Natural killer cell (primary cell): ENCODE data around the gene CACNA2D4. TPM values are rescaled to one million over a fixed set of nuclear protein-coding genes. Genes with fewer than 3 reads are reported as not detected.

Experiments used
- ATAC-seq, 3 donors: fragments of 150-1000 bp in 2 of 3; fragments of 200-7000 bp in 1 of 3; cut with Tn5 transposase; 1 replicate in 1 of 3; 2 replicates in 2 of 3; pipeline ENCODE4 v1.10.0; 2021; ENCODE audit warnings: mild to moderate bottlenecking in 2 of 3, moderate library complexity in 2 of 3
- DNase-seq, 2 donors: peaks; one replicate each; pipeline versions ENCODE4 v3.0.0 to v3.0.0-alpha.2; 2013 to 2021; ENCODE audit warnings: mixed read lengths in 1 of 2
- H3K27ac ChIP-seq: one replicate; pipeline ENCODE4 v1.5.1; 2013; ENCODE audit warnings: mild to moderate bottlenecking, low read length
- H3K27me3 ChIP-seq: one replicate; pipeline ENCODE4 v1.6.1; 2013; ENCODE audit warnings: low read length; ENCODE audit not compliant: control insufficient read depth, insufficient read depth
- H3K36me3 ChIP-seq: one replicate; pipeline ENCODE4 v1.6.1; 2013; ENCODE audit warnings: low read length; ENCODE audit not compliant: control insufficient read depth, insufficient read depth
- H3K4me1 ChIP-seq: one replicate; pipeline ENCODE4 v1.6.1; 2013; ENCODE audit warnings: low read length; ENCODE audit not compliant: control insufficient read depth, insufficient read depth
- H3K4me3 ChIP-seq: one replicate; pipeline ENCODE4 v1.5.1; 2013; ENCODE audit warnings: low read length
- H3K9me3 ChIP-seq: one replicate; pipeline ENCODE4 v1.6.1; 2013; ENCODE audit warnings: low read length; ENCODE audit not compliant: control insufficient read depth, insufficient read depth
- H3K27ac Mint-ChIP-seq, 2 donors: one replicate each; pipeline ENCODE4 v1.8.0; 2022; ENCODE audit warnings: mild to moderate bottlenecking in 2 of 2, mixed read lengths in 2 of 2, moderate library complexity in 1 of 2
- H3K27me3 Mint-ChIP-seq, 2 donors: one replicate each; pipeline ENCODE4 v1.8.0; 2022; ENCODE audit warnings: low read depth in 2 of 2, mixed read lengths in 2 of 2
- H3K36me3 Mint-ChIP-seq: one replicate; pipeline ENCODE4 v1.8.0; 2022; ENCODE audit warnings: mixed read lengths
- H3K4me1 Mint-ChIP-seq, 2 donors: one replicate each; pipeline ENCODE4 v1.8.0; 2022; ENCODE audit warnings: mixed read lengths in 2 of 2
- H3K4me3 Mint-ChIP-seq: one replicate; pipeline ENCODE4 v1.8.0; 2022; ENCODE audit warnings: mild to moderate bottlenecking, moderate library complexity, mixed read lengths
- H3K9me3 Mint-ChIP-seq, 2 donors: one replicate each; pipeline ENCODE4 v1.8.0; 2022; ENCODE audit warnings: mixed read lengths in 2 of 2
- WGBS: methylation state at CpG from one replicate; pipeline ENCODE4 v1.1.7; 2013; ENCODE audit warnings: missing lambda C conversion rate; ENCODE audit not compliant: insufficient coverage; 5-methylcytosine and 5-hydroxymethylcytosine counted together
- intact Hi-C: fragments of 100-400 bp; cut with micrococcal nuclease; formaldehyde crosslinking; loops from one replicate; pipeline ENCODE4 v1.14.2; 2022
- total RNA-seq, 4 donors: library from RNA; stranded (reverse); fragments of 120-200 nt in 1 of 4; gene quantifications; one replicate each; pipeline versions ENCODE4 v1.2.3 to v1.2.4, GENCODE V29; 2013 to 2022
- TF ChIP-seq, protein P1 (sequence below): fragments of 200-600 bp; IDR thresholded peaks from one replicate; pipeline ENCODE4 v1.8.0; 2022; ENCODE audit warnings: antibody characterized with exemption

Gene CACNA2D4
- total RNA-seq, 3 donors from 2014 or later (not counting 1 experiment from before 2014, with no cell fraction given), result 26.5 to 49.6 (median 34.9) TPM

DNA sequence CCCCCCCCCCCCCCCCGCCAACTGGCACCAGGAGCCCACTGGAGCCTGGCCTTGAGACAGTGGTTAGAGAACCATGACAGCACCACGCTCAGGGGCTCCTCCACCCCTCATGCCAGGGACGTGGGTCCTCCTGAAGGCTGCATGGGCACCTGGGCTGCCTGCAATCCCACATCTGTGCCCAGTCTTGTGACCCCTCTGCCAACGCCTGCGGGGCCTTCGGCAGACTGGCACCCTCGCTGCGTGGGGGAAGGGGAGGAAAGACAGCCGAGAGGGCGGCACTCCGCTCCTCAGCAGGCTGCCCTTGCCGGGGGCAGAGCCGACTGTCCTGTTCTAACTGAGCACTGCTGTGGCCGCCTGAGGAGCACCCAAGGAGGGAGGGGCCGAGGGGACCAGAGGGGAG is 92.1 kb downstream of the CACNA2D4 start:
- H3K27me3 Mint-ChIP-seq, result peaks cover 0 to 14% of the 10 kb centered on the region in 2 donors
- no peaks in the 10 kb centered on the region for H3K9me3 Mint-ChIP-seq
- H3K27ac Mint-ChIP-seq, result no peak overlapping the region
- 84% methylated on average over 15 of the region's 15 CpGs for WGBS
- TF ChIP-seq, protein P1, sequence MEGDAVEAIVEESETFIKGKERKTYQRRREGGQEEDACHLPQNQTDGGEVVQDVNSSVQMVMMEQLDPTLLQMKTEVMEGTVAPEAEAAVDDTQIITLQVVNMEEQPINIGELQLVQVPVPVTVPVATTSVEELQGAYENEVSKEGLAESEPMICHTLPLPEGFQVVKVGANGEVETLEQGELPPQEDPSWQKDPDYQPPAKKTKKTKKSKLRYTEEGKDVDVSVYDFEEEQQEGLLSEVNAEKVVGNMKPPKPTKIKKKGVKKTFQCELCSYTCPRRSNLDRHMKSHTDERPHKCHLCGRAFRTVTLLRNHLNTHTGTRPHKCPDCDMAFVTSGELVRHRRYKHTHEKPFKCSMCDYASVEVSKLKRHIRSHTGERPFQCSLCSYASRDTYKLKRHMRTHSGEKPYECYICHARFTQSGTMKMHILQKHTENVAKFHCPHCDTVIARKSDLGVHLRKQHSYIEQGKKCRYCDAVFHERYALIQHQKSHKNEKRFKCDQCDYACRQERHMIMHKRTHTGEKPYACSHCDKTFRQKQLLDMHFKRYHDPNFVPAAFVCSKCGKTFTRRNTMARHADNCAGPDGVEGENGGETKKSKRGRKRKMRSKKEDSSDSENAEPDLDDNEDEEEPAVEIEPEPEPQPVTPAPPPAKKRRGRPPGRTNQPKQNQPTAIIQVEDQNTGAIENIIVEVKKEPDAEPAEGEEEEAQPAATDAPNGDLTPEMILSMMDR, result no peak
- H3K27me3 ChIP-seq, result peaks cover 12% of the 10 kb centered on the region
- no peaks in the 10 kb centered on the region for H3K4me1 ChIP-seq
- ATAC-seq, result no peak
- H3K36me3 ChIP-seq, result no peaks in the 10 kb centered on the region
- no peaks in the 10 kb centered on the region for H3K36me3 Mint-ChIP-seq
- no peak overlapping the region for H3K4me3 ChIP-seq
- intact Hi-C loops, result no loop called here
- no peaks in the 10 kb centered on the region for H3K9me3 ChIP-seq
- DNase-seq, result no peak
- no peak overlapping the region for H3K4me3 Mint-ChIP-seq
- H3K4me1 Mint-ChIP-seq, result no peaks in the 10 kb centered on the region
- H3K27ac ChIP-seq, result no peak overlapping the region

DNA sequence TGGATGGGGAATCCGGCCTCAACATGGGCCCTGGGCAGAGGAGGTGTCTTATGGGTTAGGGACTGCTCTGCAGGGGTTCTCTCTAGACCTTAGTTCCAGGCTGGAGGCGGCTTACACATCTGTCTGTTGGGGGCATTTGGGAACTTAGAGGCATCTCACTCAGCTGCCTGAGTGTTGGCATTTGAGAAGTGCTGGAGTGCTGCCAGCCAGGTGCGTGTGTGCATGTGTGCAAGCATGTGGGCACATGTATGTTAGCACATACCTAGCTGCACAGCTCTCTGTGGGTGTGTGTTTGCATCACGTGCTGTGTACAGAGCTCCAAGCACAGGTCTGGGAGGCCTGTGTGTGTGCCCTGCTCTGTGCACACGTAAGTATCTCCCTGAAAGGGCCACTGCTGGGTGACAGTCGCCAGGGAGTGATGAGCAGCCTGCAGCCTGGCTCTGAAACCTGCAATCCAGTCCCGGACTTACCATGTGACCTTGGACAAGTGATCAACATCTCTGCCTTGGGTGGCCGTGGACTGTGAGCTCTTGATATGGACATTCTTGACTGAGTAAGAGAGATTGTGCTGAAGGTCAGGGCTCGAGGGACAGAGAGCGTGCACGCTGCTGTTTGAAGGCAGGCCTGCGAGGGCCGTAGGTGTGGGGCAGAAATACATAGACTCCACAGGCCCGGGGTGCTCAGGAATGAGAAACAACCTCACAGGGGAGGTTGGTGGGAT is 92.9 kb downstream of the CACNA2D4 start:
- H3K9me3 ChIP-seq, result no peaks in the 10 kb centered on the region
- H3K36me3 ChIP-seq, result no peaks in the 10 kb centered on the region
- ATAC-seq (no peak), DNase-seq (no peak)
- Mint-ChIP-seq H3K27ac (no peak overlapping the region), H3K36me3 (no peaks in the 10 kb centered on the region), H3K4me1 (peaks cover 0 to 6% of the 10 kb centered on the region in 2 donors), H3K9me3 (no peaks in the 10 kb centered on the region), H3K27me3 (peaks cover 6 to 19% of the 10 kb centered on the region in 2 donors), H3K4me3 (no peak overlapping the region)
- TF ChIP-seq, protein P1, result no peak
- 86% methylated on average over 14 of the region's 14 CpGs for WGBS
- no peak overlapping the region for H3K27ac ChIP-seq
- intact Hi-C loops, result no loop called here
- peaks cover 7% of the 10 kb centered on the region for H3K27me3 ChIP-seq
- H3K4me3 ChIP-seq, result no peak overlapping the region
- no peaks in the 10 kb centered on the region for H3K4me1 ChIP-seq

DNA sequence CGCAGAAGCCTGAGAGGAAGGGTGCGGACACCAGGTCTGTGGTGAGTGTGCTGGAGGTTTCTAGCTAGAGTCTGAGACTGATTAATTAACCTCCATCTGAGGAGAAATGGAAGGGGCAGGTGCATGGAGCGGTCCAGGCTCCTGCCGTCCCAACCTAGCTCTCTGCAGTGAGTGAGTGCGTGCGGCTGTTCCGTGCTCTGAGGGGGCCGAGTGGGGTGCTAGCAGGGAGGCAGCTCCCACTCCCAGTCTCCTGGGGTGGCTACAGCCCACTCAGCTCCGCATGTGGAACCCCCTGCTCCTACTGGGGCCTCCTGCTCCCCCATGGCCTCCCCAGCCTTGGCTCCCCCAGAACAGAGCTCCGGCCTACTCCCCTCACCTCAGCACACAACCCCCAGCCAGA is 95.2 kb downstream of the CACNA2D4 start:
- 94% methylated on average over 10 of the region's 10 CpGs for WGBS
- H3K4me1 ChIP-seq, result no peaks in the 10 kb centered on the region
- Mint-ChIP-seq H3K4me3 (no peak overlapping the region), H3K4me1 (peaks cover 0 to 13% of the 10 kb centered on the region in 2 donors), H3K27me3 (peaks cover 21 to 31% of the 10 kb centered on the region in 2 donors), H3K9me3 (no peaks in the 10 kb centered on the region), H3K27ac (no peak overlapping the region), H3K36me3 (no peaks in the 10 kb centered on the region)
- no peak for DNase-seq
- no peak overlapping the region for H3K27ac ChIP-seq
- no peaks in the 10 kb centered on the region for H3K36me3 ChIP-seq
- TF ChIP-seq, protein P1, result no peak
- no peak overlapping the region for H3K4me3 ChIP-seq
- no peak for ATAC-seq
- H3K27me3 ChIP-seq, result peaks cover 9% of the 10 kb centered on the region
- H3K9me3 ChIP-seq, result no peaks in the 10 kb centered on the region
- intact Hi-C loops, result no loop called here

DNA sequence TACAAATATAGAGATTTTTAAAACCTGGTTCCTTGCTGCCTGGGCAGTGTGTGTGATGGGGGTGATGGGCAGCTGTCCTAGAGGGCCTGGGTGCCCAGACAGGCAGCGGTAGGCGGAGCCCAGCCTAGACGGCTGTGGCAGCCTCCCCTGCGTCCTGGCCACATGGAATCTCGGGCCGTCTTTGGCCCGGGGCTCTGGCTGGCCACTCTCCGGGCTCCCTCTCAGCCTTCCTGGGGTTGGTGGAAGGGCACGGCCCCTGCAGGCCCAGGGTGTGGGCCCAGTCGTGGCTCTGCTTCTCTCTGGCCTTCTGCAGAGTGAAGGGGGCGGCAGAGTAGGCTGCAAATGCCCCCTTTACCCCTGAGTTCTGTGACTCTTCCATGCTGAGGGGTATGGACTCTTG is 95.8 kb downstream of the CACNA2D4 start:
- no peak overlapping the region for H3K27ac ChIP-seq
- H3K9me3 Mint-ChIP-seq, result no peaks in the 10 kb centered on the region
- intact Hi-C loops, result no loop called here
- no peaks in the 10 kb centered on the region for H3K36me3 Mint-ChIP-seq
- H3K36me3 ChIP-seq, result no peaks in the 10 kb centered on the region
- WGBS, result 85% methylated on average over 11 of the region's 11 CpGs
- H3K4me1 ChIP-seq, result no peaks in the 10 kb centered on the region
- no peak for DNase-seq
- peaks cover 0 to 13% of the 10 kb centered on the region in 2 donors for H3K4me1 Mint-ChIP-seq
- H3K27ac Mint-ChIP-seq, result no peak overlapping the region
- peaks cover 9% of the 10 kb centered on the region for H3K27me3 ChIP-seq
- TF ChIP-seq, protein P1, result no peak
- no peaks in the 10 kb centered on the region for H3K9me3 ChIP-seq
- H3K4me3 Mint-ChIP-seq, result no peak overlapping the region
- peaks cover 21 to 31% of the 10 kb centered on the region in 2 donors for H3K27me3 Mint-ChIP-seq
- no peak for ATAC-seq
- no peak overlapping the region for H3K4me3 ChIP-seq
